Renal pelvis (tissue), 4 donors: ENCODE results near the gene DPH6. TPM values are rescaled to one million over a fixed set of nuclear protein-coding genes. Genes with fewer than 3 reads are reported as not detected.
"Not testable (repeated sequence)": the region's sequence is repeated elsewhere in the genome, so short reads cannot be mapped to it uniquely, and the experiment has no call there.

ENCODE experiments used
- DNase-seq: peaks from one replicate; pipeline ENCODE4 v3.0.0-alpha.2; 2013
- polyA plus RNA-seq, 3 donors: library from polyadenylated mRNA; unstranded; fragments of 120-200 nt; gene quantifications; one replicate each; pipeline ENCODE4 v1.2.1, GENCODE V29; 2013; ENCODE audit not compliant: insufficient read length in 3 of 3

DPH6 gene
- polyA plus RNA-seq, 3 donors = 14.3 to 18.4 (median 15.2) TPM

- DNase-seq = no peak
These were observed 215.0 kb downstream of the DPH6 start for GRCh38 chr15:35330916-35331315.

DNA sequence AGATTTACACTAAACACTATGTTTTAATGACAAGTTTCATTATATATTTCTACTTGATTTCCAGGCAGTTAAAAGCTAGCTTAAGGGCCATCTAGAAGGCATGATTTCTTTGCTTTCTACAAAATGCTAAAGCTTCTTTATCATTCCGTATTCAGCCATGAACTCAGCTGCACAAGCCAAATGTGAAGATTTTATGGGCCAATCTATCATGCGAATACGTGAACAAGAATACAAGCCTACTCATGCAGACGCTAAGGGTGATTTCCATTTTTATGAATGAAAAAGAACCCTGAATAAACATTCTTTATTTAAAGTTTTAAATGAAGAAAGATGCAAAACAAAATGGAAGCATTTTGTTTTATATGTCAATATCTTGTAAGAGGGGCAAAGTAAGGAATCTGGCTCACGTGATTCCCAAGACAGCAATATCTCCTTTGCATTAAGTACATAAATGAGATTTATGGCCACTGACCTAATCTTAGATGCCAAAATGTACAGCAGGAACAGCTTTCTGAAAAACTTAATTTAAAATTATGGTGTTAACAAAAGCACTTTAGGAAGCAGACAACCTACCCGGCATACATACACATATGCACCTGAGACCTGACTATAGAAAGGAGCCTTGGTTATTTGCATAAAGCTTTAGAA is 215.8 kb downstream of the DPH6 start:
- peak; percentile 66 for DNase-seq

DNA sequence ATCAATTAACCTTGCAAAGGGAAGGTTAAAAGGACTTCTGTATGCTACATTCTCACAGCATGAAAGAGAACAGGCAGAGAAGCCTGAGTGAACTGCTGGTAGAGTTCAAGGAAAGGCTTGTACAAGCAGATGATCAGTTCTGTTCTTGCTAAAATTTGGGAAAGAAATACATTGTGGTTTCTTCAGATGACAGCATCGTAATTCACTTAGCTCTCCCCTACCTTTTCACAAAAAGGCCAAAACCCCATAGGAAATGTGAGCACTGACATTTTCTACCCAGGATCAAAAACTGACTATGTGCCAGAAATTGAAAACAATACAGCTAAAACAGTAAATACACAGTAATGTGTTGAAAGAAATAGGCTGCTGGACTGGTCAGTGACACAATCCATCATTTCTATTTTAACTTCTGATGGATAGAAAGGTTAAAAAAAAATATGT is 216.4 kb downstream of the DPH6 start:
- no peak for DNase-seq

- DNase-seq = not testable (repeated sequence)
These were observed 217.1 kb downstream of the DPH6 start for GRCh38 chr15:35328836-35329235.

GRCh38 chr15:35327789-35328188 is 218.2 kb downstream of the DPH6 start:
- DNase-seq = no peak

- no peak for DNase-seq
These were observed 220.5 kb downstream of the DPH6 start for GRCh38 chr15:35325374-35325941.

GRCh38 chr15:35323141-35323540 is 222.8 kb downstream of the DPH6 start:
- no peak for DNase-seq

DNA sequence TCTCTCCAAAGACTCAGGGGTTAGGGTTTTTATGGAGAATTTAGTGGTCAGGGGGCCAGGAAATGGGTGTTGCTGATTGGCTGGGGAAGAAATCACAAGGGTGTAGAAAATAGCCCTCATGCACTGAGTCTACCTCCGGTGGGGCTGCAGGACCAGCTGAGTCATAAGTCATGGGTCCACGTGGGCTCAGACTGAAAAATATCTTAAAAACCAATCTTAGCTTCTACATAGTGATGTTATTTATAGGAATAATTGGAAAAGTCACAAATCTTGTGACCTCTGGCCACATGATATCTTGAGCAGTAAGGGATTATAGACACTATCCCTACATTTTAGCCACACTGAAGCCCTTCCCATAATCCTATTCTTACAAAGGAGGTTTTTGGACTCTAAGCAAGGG is 224.0 kb downstream of the DPH6 start:
- no peak for DNase-seq

- DNase-seq = no peak
These were observed 225.1 kb downstream of the DPH6 start for GRCh38 chr15:35320911-35321310.
